HepG2 (cell line): ENCODE measurements around the gene DPH2. TPM values are rescaled to one million over a fixed set of nuclear protein-coding genes. Genes with fewer than 3 reads are reported as not detected.

ENCODE experiments used
- ATM ChIP-seq: fragments of 450-650 bp; IDR thresholded peaks from 2 replicates; pipeline ENCODE4 v1.7.1; 2017; ENCODE audit warnings: mild to moderate bottlenecking, borderline replicate concordance
- CAMTA2 ChIP-seq: sonication (generic); formaldehyde crosslinking; IDR thresholded peaks from 2 replicates; pipeline ENCODE4 v1.4.0; 2020; ENCODE audit warnings: mild to moderate bottlenecking, missing genetic modification reagents, borderline replicate concordance
- DMAP1 ChIP-seq: IDR thresholded peaks from 2 replicates; pipeline ENCODE4 v1.6.1; 2016
- GPN1 ChIP-seq: sonication (generic); formaldehyde crosslinking; IDR thresholded peaks from 2 replicates; pipeline ENCODE4 v1.5.1; 2020; ENCODE audit warnings: missing genetic modification reagents, borderline replicate concordance
- HES4 ChIP-seq: sonication (generic); formaldehyde crosslinking; IDR thresholded peaks from 2 replicates; pipeline ENCODE4 v1.9.0; 2021; ENCODE audit warnings: mild to moderate bottlenecking, missing genetic modification reagents, borderline replicate concordance
- NBN ChIP-seq: fragments of 450-650 bp; conservative IDR thresholded peaks from 2 replicates; pipeline ENCODE4 v1.6.1; 2017
- NFYB ChIP-seq: sonication (generic); formaldehyde crosslinking; IDR thresholded peaks from 2 replicates; pipeline ENCODE4 v1.4.0; 2020; ENCODE audit warnings: missing genetic modification reagents
- NRL ChIP-seq: sonication (generic); formaldehyde crosslinking; IDR thresholded peaks from 2 replicates; pipeline ENCODE4 v1.5.0; 2020; ENCODE audit warnings: missing genetic modification reagents, mild to moderate bottlenecking, moderate library complexity, borderline replicate concordance
- ONECUT2 ChIP-seq: sonication (generic); formaldehyde crosslinking; IDR thresholded peaks from 2 replicates; pipeline ENCODE4 v1.4.0; 2020; ENCODE audit warnings: missing genetic modification reagents
- PLRG1 ChIP-seq: fragments of 450-650 bp; conservative IDR thresholded peaks from 2 replicates; pipeline ENCODE4 v1.6.1; 2016
- REL ChIP-seq: sonication (generic); formaldehyde crosslinking; conservative IDR thresholded peaks from 2 replicates; pipeline ENCODE4 v1.8.0; 2022; ENCODE audit warnings: mild to moderate bottlenecking, missing genetic modification reagents, moderate library complexity
- SAP130 ChIP-seq: IDR thresholded peaks from 2 replicates; pipeline ENCODE4 v1.6.1; 2016; ENCODE audit warnings: low read depth
- SATB2 ChIP-seq: sonication (generic); formaldehyde crosslinking; IDR thresholded peaks from 2 replicates; pipeline ENCODE4 v1.5.0; 2020; ENCODE audit warnings: missing genetic modification reagents
- YEATS2 ChIP-seq: sonication (generic); formaldehyde crosslinking; IDR thresholded peaks from 2 replicates; pipeline ENCODE4 v1.4.0; 2020; ENCODE audit warnings: missing genetic modification reagents, borderline replicate concordance
- ZNF317 ChIP-seq: sonication (generic); formaldehyde crosslinking; IDR thresholded peaks from 2 replicates; pipeline ENCODE4 v1.5.0; 2020; ENCODE audit warnings: mild to moderate bottlenecking, missing genetic modification reagents
- ZNF552 ChIP-seq: sonication (generic); formaldehyde crosslinking; IDR thresholded peaks from 2 replicates; pipeline ENCODE4 v1.9.0; 2022; ENCODE audit warnings: missing genetic modification reagents, mild to moderate bottlenecking, borderline replicate concordance
- ZNF572 ChIP-seq: sonication (generic); formaldehyde crosslinking; IDR thresholded peaks from 2 replicates; pipeline ENCODE4 v1.5.1; 2020; ENCODE audit warnings: mild to moderate bottlenecking, missing genetic modification reagents
- polyA plus RNA-seq, 8 experiments: library from polyadenylated mRNA; depleted of rRNA in 3 of 8; stranded (reverse) in 7 of 8; unstranded in 1 of 8; fragments of >200 nt; fragmentation: Illumina TruSeq in 4 of 8; extraction: Trizol in 4 of 8; gene quantifications; 2 replicates each; pipeline versions ENCODE4 v1.2.1 to v1.2.3, GENCODE V29; 2011 to 2016; ENCODE audit warnings: low read depth in 4 of 8, missing spikeins in 1 of 8, mixed read lengths in 1 of 8; ENCODE audit not compliant: insufficient read depth in 1 of 8
- total RNA-seq, 5 experiments: library from RNA; depleted of rRNA; stranded (reverse); fragments of >200 nt; fragmentation: Illumina TruSeq; extraction: Trizol; gene quantifications; 2 replicates each; pipeline ENCODE4 v1.2.3, GENCODE V29; 2016; ENCODE audit warnings: low read depth in 1 of 5
- TF ChIP-seq, protein P1 (sequence below): fragments of 450-650 bp; IDR thresholded peaks from 2 replicates; pipeline ENCODE4 v1.6.1; 2017; ENCODE audit warnings: mild to moderate bottlenecking
- TF ChIP-seq, protein P2 (sequence below): sonication (generic); formaldehyde crosslinking; IDR thresholded peaks from 2 replicates; pipeline ENCODE4 v1.4.0; 2020; ENCODE audit warnings: missing genetic modification reagents
- TF ChIP-seq, protein P3 (sequence below): sonication (generic); formaldehyde crosslinking; IDR thresholded peaks from 2 replicates; pipeline ENCODE4 v1.4.0; 2020; ENCODE audit warnings: mild to moderate bottlenecking, low read depth, missing genetic modification reagents

The DPH2 gene
- total and polyA plus RNA-seq, 2 of the 13 experiments (the other 11 are each of a cell fraction or from before 2014, with no cell fraction given), result 32.2 to 38.3 TPM

DNA sequence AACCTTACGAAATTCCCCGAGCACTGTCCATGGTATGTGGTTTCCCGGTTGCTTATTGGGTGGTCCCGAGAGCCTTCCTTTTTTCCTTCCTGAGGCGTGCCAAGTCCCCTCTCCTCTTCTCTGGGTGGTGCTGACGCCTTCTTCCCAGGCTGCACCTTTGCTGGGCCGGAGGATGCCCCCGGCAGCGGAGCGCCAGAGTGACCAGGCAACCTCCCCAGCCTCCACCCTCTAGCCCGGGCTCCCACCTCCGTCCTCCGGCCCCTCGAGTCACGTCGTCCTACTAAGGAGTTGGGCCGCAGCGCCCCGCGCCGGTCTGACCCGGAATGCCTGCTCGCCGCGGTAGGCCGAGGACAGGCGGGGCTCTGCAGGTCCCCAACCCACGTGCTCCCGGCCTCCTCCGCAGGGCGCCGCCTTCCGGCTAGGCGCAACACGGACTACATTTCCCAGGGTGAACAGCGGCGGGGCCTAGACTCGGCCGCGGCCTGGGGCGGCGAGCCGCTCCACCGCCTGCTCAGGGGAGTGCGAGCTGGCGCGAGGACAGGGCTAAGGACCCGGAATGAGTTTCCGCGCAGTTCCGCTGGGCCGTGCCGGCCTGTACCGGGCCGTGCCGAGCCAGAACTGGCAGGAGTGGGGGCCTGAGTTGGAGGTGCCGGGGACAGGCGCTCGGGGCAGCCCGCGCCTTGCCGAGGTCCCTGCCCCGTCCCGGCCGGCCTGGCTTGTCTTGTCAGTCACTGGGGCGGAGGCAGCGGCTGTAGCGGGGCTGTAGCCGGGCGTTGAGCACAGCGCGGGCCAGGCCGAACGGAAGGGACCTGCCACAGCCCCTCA, 23.4 kb upstream of the DPH2 start, which contains the start of gene IPO13 (continued):
- TF ChIP-seq, protein P1, sequence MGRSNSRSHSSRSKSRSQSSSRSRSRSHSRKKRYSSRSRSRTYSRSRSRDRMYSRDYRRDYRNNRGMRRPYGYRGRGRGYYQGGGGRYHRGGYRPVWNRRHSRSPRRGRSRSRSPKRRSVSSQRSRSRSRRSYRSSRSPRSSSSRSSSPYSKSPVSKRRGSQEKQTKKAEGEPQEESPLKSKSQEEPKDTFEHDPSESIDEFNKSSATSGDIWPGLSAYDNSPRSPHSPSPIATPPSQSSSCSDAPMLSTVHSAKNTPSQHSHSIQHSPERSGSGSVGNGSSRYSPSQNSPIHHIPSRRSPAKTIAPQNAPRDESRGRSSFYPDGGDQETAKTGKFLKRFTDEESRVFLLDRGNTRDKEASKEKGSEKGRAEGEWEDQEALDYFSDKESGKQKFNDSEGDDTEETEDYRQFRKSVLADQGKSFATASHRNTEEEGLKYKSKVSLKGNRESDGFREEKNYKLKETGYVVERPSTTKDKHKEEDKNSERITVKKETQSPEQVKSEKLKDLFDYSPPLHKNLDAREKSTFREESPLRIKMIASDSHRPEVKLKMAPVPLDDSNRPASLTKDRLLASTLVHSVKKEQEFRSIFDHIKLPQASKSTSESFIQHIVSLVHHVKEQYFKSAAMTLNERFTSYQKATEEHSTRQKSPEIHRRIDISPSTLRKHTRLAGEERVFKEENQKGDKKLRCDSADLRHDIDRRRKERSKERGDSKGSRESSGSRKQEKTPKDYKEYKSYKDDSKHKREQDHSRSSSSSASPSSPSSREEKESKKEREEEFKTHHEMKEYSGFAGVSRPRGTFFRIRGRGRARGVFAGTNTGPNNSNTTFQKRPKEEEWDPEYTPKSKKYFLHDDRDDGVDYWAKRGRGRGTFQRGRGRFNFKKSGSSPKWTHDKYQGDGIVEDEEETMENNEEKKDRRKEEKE, result no peak
- TF ChIP-seq ZNF552 (CRISPR knock-in tag), result peak; percentile 6; the same call in 1 of the 2 replicates
- TF ChIP-seq PLRG1, result no peak
- TF ChIP-seq DMAP1, result peak; percentile 93
- peak; percentile 80 for TF ChIP-seq ZNF317
- peak; percentile 19; the same call in 1 of the 2 replicates for TF ChIP-seq NFYB (CRISPR knock-in tag)
- TF ChIP-seq HES4 (CRISPR knock-in tag), result peak; percentile 61; the same call in 1 of the 2 replicates
- TF ChIP-seq ZNF572 (CRISPR knock-in tag), result peak; percentile 96
- TF ChIP-seq REL, result peak; percentile 87; the same call in 1 of the 2 replicates
- TF ChIP-seq NBN, result no peak
- TF ChIP-seq SAP130 (CRISPR knock-in tag), result peak; percentile 96
- 0 out of 2 replicates have a peak, but pooled peaks have one; percentile 14 for TF ChIP-seq ONECUT2 (CRISPR knock-in tag)
- TF ChIP-seq, protein P2, sequence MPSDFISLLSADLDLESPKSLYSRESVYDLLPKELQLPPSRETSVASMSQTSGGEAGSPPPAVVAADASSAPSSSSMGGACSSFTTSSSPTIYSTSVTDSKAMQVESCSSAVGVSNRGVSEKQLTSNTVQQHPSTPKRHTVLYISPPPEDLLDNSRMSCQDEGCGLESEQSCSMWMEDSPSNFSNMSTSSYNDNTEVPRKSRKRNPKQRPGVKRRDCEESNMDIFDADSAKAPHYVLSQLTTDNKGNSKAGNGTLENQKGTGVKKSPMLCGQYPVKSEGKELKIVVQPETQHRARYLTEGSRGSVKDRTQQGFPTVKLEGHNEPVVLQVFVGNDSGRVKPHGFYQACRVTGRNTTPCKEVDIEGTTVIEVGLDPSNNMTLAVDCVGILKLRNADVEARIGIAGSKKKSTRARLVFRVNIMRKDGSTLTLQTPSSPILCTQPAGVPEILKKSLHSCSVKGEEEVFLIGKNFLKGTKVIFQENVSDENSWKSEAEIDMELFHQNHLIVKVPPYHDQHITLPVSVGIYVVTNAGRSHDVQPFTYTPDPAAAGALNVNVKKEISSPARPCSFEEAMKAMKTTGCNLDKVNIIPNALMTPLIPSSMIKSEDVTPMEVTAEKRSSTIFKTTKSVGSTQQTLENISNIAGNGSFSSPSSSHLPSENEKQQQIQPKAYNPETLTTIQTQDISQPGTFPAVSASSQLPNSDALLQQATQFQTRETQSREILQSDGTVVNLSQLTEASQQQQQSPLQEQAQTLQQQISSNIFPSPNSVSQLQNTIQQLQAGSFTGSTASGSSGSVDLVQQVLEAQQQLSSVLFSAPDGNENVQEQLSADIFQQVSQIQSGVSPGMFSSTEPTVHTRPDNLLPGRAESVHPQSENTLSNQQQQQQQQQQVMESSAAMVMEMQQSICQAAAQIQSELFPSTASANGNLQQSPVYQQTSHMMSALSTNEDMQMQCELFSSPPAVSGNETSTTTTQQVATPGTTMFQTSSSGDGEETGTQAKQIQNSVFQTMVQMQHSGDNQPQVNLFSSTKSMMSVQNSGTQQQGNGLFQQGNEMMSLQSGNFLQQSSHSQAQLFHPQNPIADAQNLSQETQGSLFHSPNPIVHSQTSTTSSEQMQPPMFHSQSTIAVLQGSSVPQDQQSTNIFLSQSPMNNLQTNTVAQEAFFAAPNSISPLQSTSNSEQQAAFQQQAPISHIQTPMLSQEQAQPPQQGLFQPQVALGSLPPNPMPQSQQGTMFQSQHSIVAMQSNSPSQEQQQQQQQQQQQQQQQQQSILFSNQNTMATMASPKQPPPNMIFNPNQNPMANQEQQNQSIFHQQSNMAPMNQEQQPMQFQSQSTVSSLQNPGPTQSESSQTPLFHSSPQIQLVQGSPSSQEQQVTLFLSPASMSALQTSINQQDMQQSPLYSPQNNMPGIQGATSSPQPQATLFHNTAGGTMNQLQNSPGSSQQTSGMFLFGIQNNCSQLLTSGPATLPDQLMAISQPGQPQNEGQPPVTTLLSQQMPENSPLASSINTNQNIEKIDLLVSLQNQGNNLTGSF (CRISPR knock-in tag), result no peak
- TF ChIP-seq CAMTA2, result peak; percentile 4; the same call in 1 of the 2 replicates
- peak; percentile 27; the same call in 1 of the 2 replicates for TF ChIP-seq SATB2 (CRISPR knock-in tag)
- no peak for TF ChIP-seq GPN1 (CRISPR knock-in tag)
- TF ChIP-seq NRL (CRISPR knock-in tag), result peak; percentile 67
- TF ChIP-seq, protein P3, sequence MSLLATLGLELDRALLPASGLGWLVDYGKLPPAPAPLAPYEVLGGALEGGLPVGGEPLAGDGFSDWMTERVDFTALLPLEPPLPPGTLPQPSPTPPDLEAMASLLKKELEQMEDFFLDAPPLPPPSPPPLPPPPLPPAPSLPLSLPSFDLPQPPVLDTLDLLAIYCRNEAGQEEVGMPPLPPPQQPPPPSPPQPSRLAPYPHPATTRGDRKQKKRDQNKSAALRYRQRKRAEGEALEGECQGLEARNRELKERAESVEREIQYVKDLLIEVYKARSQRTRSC (CRISPR knock-in tag), result no peak
- TF ChIP-seq YEATS2 (CRISPR knock-in tag), result peak; percentile 91; the same call in 1 of the 2 replicates
- no peak for TF ChIP-seq ATM
